SU-DHL-6 (cell line): ENCODE measurements around the gene RBM25.

Experiments
- CTCF ChIP-seq: fragments of 200-600 bp; sonication (generic); IDR thresholded peaks from one replicate; pipeline ENCODE4 v1.5.1; 2017; ENCODE audit warnings: antibody characterized with exemption, mild to moderate bottlenecking, low read length, moderate library complexity; ENCODE audit not compliant: insufficient read depth, poor library complexity, severe bottlenecking
- EZH2phosphoT487 ChIP-seq: fragments of 200-600 bp; sonication (generic), shearing (Covaris generic); conservative IDR thresholded peaks from 2 replicates; pipeline ENCODE4 v1.6.1; 2018; ENCODE audit warnings: mild to moderate bottlenecking, antibody characterized with exemption, low read length, moderate library complexity, mixed read lengths

- TF ChIP-seq CTCF (no peak), EZH2phosphoT487 (no peak)
These were observed 82.5 kb downstream of the RBM25 start for GRCh38 chr14:73140811-73141323.
